Measurements from ENCODE around the gene FAM90A1. TPM values are rescaled to one million over a fixed set of nuclear protein-coding genes. Genes with fewer than 3 reads are reported as not detected.
A peak's percentile ranks its signal among the peaks of the same experiment; 100 is the strongest.
"Not testable (repeated sequence)": the region's sequence is repeated elsewhere in the genome, so short reads cannot be mapped to it uniquely, and the experiment has no call there.

The FAM90A1 gene
- total and polyA plus RNA-seq, 2 donors (not counting 1 experiment from before 2014, with no cell fraction given), result 0.05 to 0.33 TPM

DNA sequence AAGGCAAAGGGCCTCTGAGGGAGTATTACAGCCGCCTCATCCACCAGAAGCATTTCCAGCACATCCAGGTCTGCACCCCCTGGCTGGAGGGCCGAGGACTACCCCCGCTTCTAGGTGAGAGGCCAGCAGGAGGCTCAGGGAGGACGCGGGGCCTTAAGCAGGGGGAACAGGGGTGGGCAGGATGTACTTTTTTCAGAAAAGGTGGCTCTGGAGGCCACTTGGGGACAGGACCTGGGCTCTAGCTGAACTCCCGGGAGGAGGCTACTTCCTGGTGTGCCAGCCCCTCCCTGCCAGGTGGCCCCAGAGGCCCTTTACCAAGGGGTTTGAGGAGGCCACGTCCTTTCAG lies 287 bp upstream of the FAM90A1 start:
- H2AFZ ChIP-seq (ENCODE audit: low read length); H3K9ac ChIP-seq (ENCODE audit: insufficient read depth, low read length); H3K4me2 ChIP-seq (ENCODE audit: extremely low read depth, insufficient read depth, low read length): not testable (repeated sequence)

DNA sequence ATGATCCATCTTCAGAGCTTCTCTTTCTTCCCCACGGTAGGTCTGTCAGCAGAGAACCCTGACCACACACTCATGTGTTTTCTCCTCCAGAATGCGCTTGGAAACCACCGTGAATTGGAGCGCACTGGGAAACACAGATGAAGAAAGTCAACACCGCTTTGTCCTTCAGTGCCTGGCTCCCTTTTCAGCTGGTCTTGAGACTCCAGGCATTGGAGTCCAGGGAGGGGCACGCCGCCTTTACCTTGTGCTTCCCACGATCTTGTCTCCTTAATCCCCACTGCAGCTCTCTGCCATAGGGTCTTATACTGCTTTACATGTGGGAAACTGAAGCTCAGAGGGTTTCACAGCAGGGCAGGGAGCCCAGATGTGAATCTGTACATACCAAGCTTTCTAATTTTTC lies 1.1 kb downstream of the FAM90A1 start:
- Histone ChIP-seq H3K79me2 (ENCODE audit: control insufficient read depth, insufficient read depth, low read length) (no peaks in the 10 kb centered on the region), H3K4me1 (ENCODE audit: control insufficient read depth, extremely low read depth, insufficient read depth, low read length) (no peaks in the 10 kb centered on the region), H3K9me3 (ENCODE audit: control insufficient read depth, insufficient read depth, low read depth, low read length) (no peaks in the 10 kb centered on the region), H2AFZ (ENCODE audit: low read length) (no peak overlapping the region), H4K20me1 (ENCODE audit: control insufficient read depth, extremely low read depth, insufficient read depth, low read length) (no peaks in the 10 kb centered on the region), H3K4me2 (ENCODE audit: extremely low read depth, insufficient read depth, low read length) (no peak overlapping the region), H3K4me3 (replicated peaks in 1 of 4; ENCODE audit: control extremely low read depth in 1 of 4, insufficient read depth in 1 of 4, low read depth in 3 of 4, low read length in 4 of 4) (no peak overlapping the region), H3K27ac (ENCODE audit: insufficient read depth, low read length) (no peak overlapping the region), H3K9ac (ENCODE audit: insufficient read depth, low read length) (no peak overlapping the region), H3K36me3 (ENCODE audit: control insufficient read depth, insufficient read depth, low read length) (no peaks in the 10 kb centered on the region), H3K27me3 (ENCODE audit: control insufficient read depth, insufficient read depth, low read length) (no peaks in the 10 kb centered on the region)
- TF ChIP-seq EZH2 (IDR thresholded peaks at IDR 0.05; ENCODE audit: low read length, missing control alignments), result no peak
- TF ChIP-seq, protein P1, sequence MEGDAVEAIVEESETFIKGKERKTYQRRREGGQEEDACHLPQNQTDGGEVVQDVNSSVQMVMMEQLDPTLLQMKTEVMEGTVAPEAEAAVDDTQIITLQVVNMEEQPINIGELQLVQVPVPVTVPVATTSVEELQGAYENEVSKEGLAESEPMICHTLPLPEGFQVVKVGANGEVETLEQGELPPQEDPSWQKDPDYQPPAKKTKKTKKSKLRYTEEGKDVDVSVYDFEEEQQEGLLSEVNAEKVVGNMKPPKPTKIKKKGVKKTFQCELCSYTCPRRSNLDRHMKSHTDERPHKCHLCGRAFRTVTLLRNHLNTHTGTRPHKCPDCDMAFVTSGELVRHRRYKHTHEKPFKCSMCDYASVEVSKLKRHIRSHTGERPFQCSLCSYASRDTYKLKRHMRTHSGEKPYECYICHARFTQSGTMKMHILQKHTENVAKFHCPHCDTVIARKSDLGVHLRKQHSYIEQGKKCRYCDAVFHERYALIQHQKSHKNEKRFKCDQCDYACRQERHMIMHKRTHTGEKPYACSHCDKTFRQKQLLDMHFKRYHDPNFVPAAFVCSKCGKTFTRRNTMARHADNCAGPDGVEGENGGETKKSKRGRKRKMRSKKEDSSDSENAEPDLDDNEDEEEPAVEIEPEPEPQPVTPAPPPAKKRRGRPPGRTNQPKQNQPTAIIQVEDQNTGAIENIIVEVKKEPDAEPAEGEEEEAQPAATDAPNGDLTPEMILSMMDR (conservative IDR thresholded peaks at IDR 0.05 in 1 of 2, IDR thresholded peaks at IDR 0.05 in 1 of 2; ENCODE audit: low read depth in 1 of 2, low read length in 2 of 2), result no peak
- DNase-seq (ENCODE audit: low read depth in 2 of 2), result no peak

More for the DNA sequence above, 287 bp upstream of the FAM90A1 start:
- not testable (repeated sequence) for H3K9me3 ChIP-seq (ENCODE audit: control insufficient read depth, insufficient read depth, low read depth, low read length); H3K27ac ChIP-seq (ENCODE audit: insufficient read depth, low read length); DNase-seq (ENCODE audit: low read depth in 2 of 2); H3K4me1 ChIP-seq (ENCODE audit: control insufficient read depth, extremely low read depth, insufficient read depth, low read length); H3K79me2 ChIP-seq (ENCODE audit: control insufficient read depth, insufficient read depth, low read length); H3K36me3 ChIP-seq (ENCODE audit: control insufficient read depth, insufficient read depth, low read length); H4K20me1 ChIP-seq (ENCODE audit: control insufficient read depth, extremely low read depth, insufficient read depth, low read length); H3K27me3 ChIP-seq (ENCODE audit: control insufficient read depth, insufficient read depth, low read length)
- H3K4me3 ChIP-seq (replicated peaks in 1 of 4; ENCODE audit: control extremely low read depth in 1 of 4, insufficient read depth in 1 of 4, low read depth in 3 of 4, low read length in 4 of 4), result peak overlapping the region in 1 of 4 experiments; percentile 46

DNA sequence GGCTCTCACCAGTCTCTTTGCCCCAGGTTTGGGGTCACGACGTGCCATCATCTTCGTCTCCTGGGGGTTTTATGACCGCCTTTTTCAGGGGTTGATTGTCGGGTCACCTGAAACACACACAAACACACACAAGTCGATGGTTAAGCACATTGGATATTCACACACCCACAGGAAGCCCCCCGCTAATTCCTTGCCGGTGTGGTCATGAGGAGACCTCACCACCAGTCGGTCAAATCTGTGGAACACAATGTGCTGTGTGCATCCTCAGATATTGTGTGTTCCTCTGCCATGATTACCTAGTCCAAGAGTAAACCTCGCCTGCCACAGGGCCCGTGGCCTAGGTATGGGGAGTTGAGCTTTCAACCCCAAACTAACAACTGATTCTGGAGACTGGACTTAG lies 2.6 kb downstream of the FAM90A1 start:
- not testable (repeated sequence) for H2AFZ ChIP-seq (ENCODE audit: low read length); H3K27ac ChIP-seq (ENCODE audit: insufficient read depth, low read length); H3K36me3 ChIP-seq (ENCODE audit: control insufficient read depth, insufficient read depth, low read length); H4K20me1 ChIP-seq (ENCODE audit: control insufficient read depth, extremely low read depth, insufficient read depth, low read length); H3K27me3 ChIP-seq (ENCODE audit: control insufficient read depth, insufficient read depth, low read length); DNase-seq (ENCODE audit: low read depth in 2 of 2); H3K9ac ChIP-seq (ENCODE audit: insufficient read depth, low read length); H3K4me3 ChIP-seq (replicated peaks in 1 of 4; ENCODE audit: control extremely low read depth in 1 of 4, insufficient read depth in 1 of 4, low read depth in 3 of 4, low read length in 4 of 4); H3K4me1 ChIP-seq (ENCODE audit: control insufficient read depth, extremely low read depth, insufficient read depth, low read length); H3K79me2 ChIP-seq (ENCODE audit: control insufficient read depth, insufficient read depth, low read length); H3K4me2 ChIP-seq (ENCODE audit: extremely low read depth, insufficient read depth, low read length); H3K9me3 ChIP-seq (ENCODE audit: control insufficient read depth, insufficient read depth, low read depth, low read length)

DNA sequence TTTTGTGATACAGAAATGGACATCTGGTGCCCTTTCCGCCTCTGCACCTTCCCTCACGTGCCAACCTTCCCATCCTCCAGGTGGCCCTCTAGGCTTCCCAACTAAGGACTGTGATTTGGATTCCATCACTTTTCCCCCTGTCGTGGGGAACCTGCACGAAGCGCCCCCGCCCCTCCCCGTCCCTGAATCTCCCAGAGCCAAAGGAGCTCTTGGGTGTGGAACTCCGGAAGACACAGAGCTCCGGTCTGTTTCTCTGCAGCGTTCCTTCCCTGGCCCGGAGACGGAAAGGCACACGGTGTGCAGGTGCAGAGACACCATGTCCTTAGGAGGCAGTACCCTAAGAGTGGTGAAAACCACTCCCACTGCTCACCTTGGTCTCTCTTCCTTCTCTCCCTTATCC lies 3.8 kb downstream of the FAM90A1 start:
- not testable (repeated sequence) for H3K9ac ChIP-seq (ENCODE audit: insufficient read depth, low read length); H2AFZ ChIP-seq (ENCODE audit: low read length); H3K27me3 ChIP-seq (ENCODE audit: control insufficient read depth, insufficient read depth, low read length); DNase-seq (ENCODE audit: low read depth in 2 of 2); H3K79me2 ChIP-seq (ENCODE audit: control insufficient read depth, insufficient read depth, low read length); H3K4me3 ChIP-seq (replicated peaks in 1 of 4; ENCODE audit: control extremely low read depth in 1 of 4, insufficient read depth in 1 of 4, low read depth in 3 of 4, low read length in 4 of 4); H3K36me3 ChIP-seq (ENCODE audit: control insufficient read depth, insufficient read depth, low read length); H4K20me1 ChIP-seq (ENCODE audit: control insufficient read depth, extremely low read depth, insufficient read depth, low read length); H3K4me1 ChIP-seq (ENCODE audit: control insufficient read depth, extremely low read depth, insufficient read depth, low read length); H3K4me2 ChIP-seq (ENCODE audit: extremely low read depth, insufficient read depth, low read length); H3K27ac ChIP-seq (ENCODE audit: insufficient read depth, low read length); H3K9me3 ChIP-seq (ENCODE audit: control insufficient read depth, insufficient read depth, low read depth, low read length)

DNA sequence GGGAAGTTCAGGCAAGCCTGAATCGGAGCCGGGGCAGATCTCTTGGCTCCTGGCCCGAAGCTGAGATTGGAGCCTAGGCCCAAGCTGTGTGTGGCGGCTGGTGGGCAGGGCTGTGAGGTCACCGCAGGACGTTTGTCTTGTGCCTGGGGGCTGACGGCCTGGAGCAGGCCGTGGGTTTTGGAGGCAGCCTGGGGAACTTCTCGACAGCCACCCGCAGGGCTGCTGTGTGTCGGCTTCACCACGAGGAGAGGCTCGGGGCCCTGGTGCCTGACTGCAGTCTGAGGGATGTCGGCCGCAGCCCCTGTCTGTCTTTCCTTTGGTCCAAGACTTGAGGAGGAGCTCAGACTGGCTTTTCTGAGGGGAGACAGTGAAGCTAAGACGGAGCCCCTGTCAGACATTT lies 5.1 kb downstream of the FAM90A1 start:
- H3K4me1 ChIP-seq (ENCODE audit: control insufficient read depth, extremely low read depth, insufficient read depth, low read length); H3K79me2 ChIP-seq (ENCODE audit: control insufficient read depth, insufficient read depth, low read length); H2AFZ ChIP-seq (ENCODE audit: low read length); H3K9ac ChIP-seq (ENCODE audit: insufficient read depth, low read length); H3K36me3 ChIP-seq (ENCODE audit: control insufficient read depth, insufficient read depth, low read length); H3K4me2 ChIP-seq (ENCODE audit: extremely low read depth, insufficient read depth, low read length); H4K20me1 ChIP-seq (ENCODE audit: control insufficient read depth, extremely low read depth, insufficient read depth, low read length); H3K27me3 ChIP-seq (ENCODE audit: control insufficient read depth, insufficient read depth, low read length); H3K4me3 ChIP-seq (replicated peaks in 1 of 4; ENCODE audit: control extremely low read depth in 1 of 4, insufficient read depth in 1 of 4, low read depth in 3 of 4, low read length in 4 of 4); H3K9me3 ChIP-seq (ENCODE audit: control insufficient read depth, insufficient read depth, low read depth, low read length); H3K27ac ChIP-seq (ENCODE audit: insufficient read depth, low read length); DNase-seq (ENCODE audit: low read depth in 2 of 2): not testable (repeated sequence)

DNA sequence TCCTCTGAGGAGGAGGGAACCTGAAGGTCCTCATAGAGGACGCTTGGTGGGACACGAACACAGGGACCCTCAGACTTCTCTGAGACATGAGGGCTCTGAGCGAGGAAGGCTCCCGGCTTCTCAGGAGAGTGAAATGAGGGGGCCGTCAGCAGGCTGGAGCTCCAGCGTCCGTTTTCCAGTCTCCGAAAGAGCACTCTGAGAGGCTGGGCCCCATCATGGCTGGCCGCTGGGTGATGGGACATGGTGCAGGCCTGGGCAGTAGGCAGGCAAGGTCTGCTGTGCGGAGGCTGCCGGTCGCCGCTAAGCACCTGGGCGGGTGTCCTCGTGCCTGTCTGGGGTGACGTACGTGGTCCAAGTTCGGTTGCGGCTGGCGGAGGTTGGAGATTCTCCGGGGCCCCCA lies 5.6 kb downstream of the FAM90A1 start:
- not testable (repeated sequence) for H3K36me3 ChIP-seq (ENCODE audit: control insufficient read depth, insufficient read depth, low read length); H3K4me2 ChIP-seq (ENCODE audit: extremely low read depth, insufficient read depth, low read length); H3K9me3 ChIP-seq (ENCODE audit: control insufficient read depth, insufficient read depth, low read depth, low read length); H3K4me3 ChIP-seq (replicated peaks in 1 of 4; ENCODE audit: control extremely low read depth in 1 of 4, insufficient read depth in 1 of 4, low read depth in 3 of 4, low read length in 4 of 4); H3K27ac ChIP-seq (ENCODE audit: insufficient read depth, low read length); H3K4me1 ChIP-seq (ENCODE audit: control insufficient read depth, extremely low read depth, insufficient read depth, low read length); DNase-seq (ENCODE audit: low read depth in 2 of 2); H3K9ac ChIP-seq (ENCODE audit: insufficient read depth, low read length); H3K27me3 ChIP-seq (ENCODE audit: control insufficient read depth, insufficient read depth, low read length); H3K79me2 ChIP-seq (ENCODE audit: control insufficient read depth, insufficient read depth, low read length); H4K20me1 ChIP-seq (ENCODE audit: control insufficient read depth, extremely low read depth, insufficient read depth, low read length); H2AFZ ChIP-seq (ENCODE audit: low read length)
